Ishikawa (cell line): ENCODE results near the gene OR4D1.

Source experiments
- CEBPB ChIP-seq: IDR thresholded peaks from 2 replicates; pipeline ENCODE4 v1.6.1; 2012
- CREB1 ChIP-seq: IDR thresholded peaks from 2 replicates; pipeline ENCODE4 v1.6.1; 2012; ENCODE audit warnings: low read depth
- EGR1 ChIP-seq: IDR thresholded peaks from 2 replicates; pipeline ENCODE4 v1.6.1; 2012
- EP300 ChIP-seq: IDR thresholded peaks from 2 replicates; pipeline ENCODE4 v1.6.1; 2012; ENCODE audit warnings: borderline replicate concordance
- FOXM1 ChIP-seq: IDR thresholded peaks from 2 replicates; pipeline ENCODE4 v1.6.1; 2012; ENCODE audit warnings: low read depth, borderline replicate concordance
- MAX ChIP-seq: IDR thresholded peaks from 2 replicates; pipeline ENCODE4 v1.6.1; 2012
- NFIC ChIP-seq: IDR thresholded peaks from 2 replicates; pipeline ENCODE4 v1.6.1; 2012
- RAD21 ChIP-seq: IDR thresholded peaks from 2 replicates; pipeline ENCODE4 v1.6.1; 2012; ENCODE audit warnings: low read depth
- REST ChIP-seq: IDR thresholded peaks from 2 replicates; pipeline ENCODE4 v1.6.1; 2012; ENCODE audit warnings: low read depth, mild to moderate bottlenecking
- TAF1 ChIP-seq: IDR thresholded peaks from 2 replicates; pipeline ENCODE4 v1.6.1; 2012; ENCODE audit warnings: low read depth, mild to moderate bottlenecking
- TCF12 ChIP-seq: IDR thresholded peaks from 2 replicates; pipeline ENCODE4 v1.6.1; 2012; ENCODE audit warnings: low read depth
- TEAD4 ChIP-seq: IDR thresholded peaks from 2 replicates; pipeline ENCODE4 v1.6.1; 2012
- USF1 ChIP-seq: IDR thresholded peaks from 2 replicates; pipeline ENCODE4 v1.6.1; 2012
- YY1 ChIP-seq: IDR thresholded peaks from 2 replicates; pipeline ENCODE4 v1.6.1; 2012; ENCODE audit warnings: low read depth
- ZBTB7A ChIP-seq: IDR thresholded peaks from 2 replicates; pipeline ENCODE4 v1.6.1; 2012; ENCODE audit warnings: low read depth

Gene OR4D1

GRCh38 chr17:58150394-58150793 is 2.2 kb downstream of the OR4D1 start:
- no peak for TF ChIP-seq TAF1
- TF ChIP-seq CREB1, result no peak
- TF ChIP-seq YY1, result no peak
- no peak for TF ChIP-seq NFIC
- no peak for TF ChIP-seq CEBPB
- no peak for TF ChIP-seq FOXM1
- no peak for TF ChIP-seq USF1
- TF ChIP-seq MAX, result no peak
- TF ChIP-seq EP300, result no peak
- TF ChIP-seq RAD21, result no peak
- no peak for TF ChIP-seq EGR1
- no peak for TF ChIP-seq REST
- TF ChIP-seq TCF12, result no peak
- TF ChIP-seq ZBTB7A, result no peak
- no peak for TF ChIP-seq TEAD4

- no peak for TF ChIP-seq EP300
- no peak for TF ChIP-seq EGR1
- TF ChIP-seq CREB1, result no peak
- TF ChIP-seq CEBPB, result no peak
- TF ChIP-seq TAF1, result no peak
- TF ChIP-seq RAD21, result no peak
- no peak for TF ChIP-seq TCF12
- no peak for TF ChIP-seq TEAD4
- TF ChIP-seq FOXM1, result no peak
- TF ChIP-seq NFIC, result no peak
- no peak for TF ChIP-seq YY1
- TF ChIP-seq ZBTB7A, result no peak
- no peak for TF ChIP-seq REST
- TF ChIP-seq MAX, result no peak
- TF ChIP-seq USF1, result no peak
Measured at GRCh38 chr17:58153046-58153445, 4.9 kb downstream of the OR4D1 start.

- no peak for TF ChIP-seq REST
- no peak for TF ChIP-seq CREB1
- no peak for TF ChIP-seq TCF12
- TF ChIP-seq YY1, result no peak
- TF ChIP-seq NFIC, result no peak
- TF ChIP-seq MAX, result no peak
- no peak for TF ChIP-seq ZBTB7A
- no peak for TF ChIP-seq USF1
- TF ChIP-seq EP300, result no peak
- no peak for TF ChIP-seq RAD21
- no peak for TF ChIP-seq EGR1
- TF ChIP-seq CEBPB, result no peak
Measured at GRCh38 chr17:58153671-58154070, 5.5 kb downstream of the OR4D1 start.
